ENCODE results near the gene PDE2A. TPM values are rescaled to one million over a fixed set of nuclear protein-coding genes. Genes with fewer than 3 reads are reported as not detected.

PDE2A gene
- total RNA-seq, 1 donor from 2014 or later, result 0.11 TPM

- Histone ChIP-seq H3K4me3 (no peak overlapping the region), H3K27ac (no peak overlapping the region), H3K4me1 (peaks cover 11% of the 10 kb centered on the region), H3K4me2 (no peak overlapping the region), H2AFZ (replicated peaks) (no peak overlapping the region), H3K9me3 (ENCODE audit: low read depth) (no peaks in the 10 kb centered on the region), H3K36me3 (no peaks in the 10 kb centered on the region), H3K9ac (no peak overlapping the region), H3K27me3 (peaks cover 8% of the 10 kb centered on the region), H3F3A (ENCODE audit: low read depth) (peaks cover 9% of the 10 kb centered on the region), H4K20me1 (ENCODE audit: low read depth) (peaks cover 1% of the 10 kb centered on the region), H3K79me2 (ENCODE audit: low read depth) (no peaks in the 10 kb centered on the region)
- no peak for DNase-seq (ENCODE audit: low spot score)
- H3K4me1 Mint-ChIP-seq, result peaks cover 31% of the 10 kb centered on the region
- peaks cover 5% of the 10 kb centered on the region for H3K27me3 Mint-ChIP-seq (ENCODE audit: insufficient read depth, low read depth)
- no peak overlapping the region for H3K4me3 Mint-ChIP-seq
- no peak for TF ChIP-seq EZH2phosphoT487 (IDR thresholded peaks at IDR 0.05)
- TF ChIP-seq EZH2 (IDR thresholded peaks at IDR 0.05), result no peak
- no peak for TF ChIP-seq CTCF (IDR thresholded peaks at IDR 0.05)
- H3K36me3 Mint-ChIP-seq, result no peaks in the 10 kb centered on the region
- H3K27ac Mint-ChIP-seq, result peak overlapping the region; percentile 84
- H3K9me3 Mint-ChIP-seq, result no peaks in the 10 kb centered on the region
Measured at GRCh38 chr11:72648384-72649136, 25.7 kb downstream of the PDE2A start.

GRCh38 chr11:72647882-72648281 is 26.3 kb downstream of the PDE2A start:
- Histone ChIP-seq H3K4me3 (no peak overlapping the region), H3K36me3 (no peaks in the 10 kb centered on the region), H3K79me2 (ENCODE audit: low read depth) (no peaks in the 10 kb centered on the region), H3K4me2 (no peak overlapping the region), H2AFZ (replicated peaks) (no peak overlapping the region), H3K4me1 (peaks cover 5% of the 10 kb centered on the region), H3K27me3 (peaks cover 15% of the 10 kb centered on the region), H3K9me3 (ENCODE audit: low read depth) (no peaks in the 10 kb centered on the region), H4K20me1 (ENCODE audit: low read depth) (peaks cover 5% of the 10 kb centered on the region), H3K9ac (no peak overlapping the region), H3K27ac (no peak overlapping the region), H3F3A (ENCODE audit: low read depth) (peaks cover 5% of the 10 kb centered on the region)
- H3K27me3 Mint-ChIP-seq (ENCODE audit: insufficient read depth, low read depth), result peaks cover 5% of the 10 kb centered on the region
- H3K27ac Mint-ChIP-seq, result peak overlapping the region; percentile 6
- no peaks in the 10 kb centered on the region for H3K36me3 Mint-ChIP-seq
- no peak overlapping the region for H3K4me3 Mint-ChIP-seq
- no peaks in the 10 kb centered on the region for H3K9me3 Mint-ChIP-seq
- H3K4me1 Mint-ChIP-seq, result peaks cover 25% of the 10 kb centered on the region
- TF ChIP-seq CTCF (IDR thresholded peaks at IDR 0.05) (no peak), EZH2phosphoT487 (IDR thresholded peaks at IDR 0.05) (no peak), EZH2 (IDR thresholded peaks at IDR 0.05) (no peak)
- DNase-seq (ENCODE audit: low spot score), result no peak

- peaks cover 29% of the 10 kb centered on the region for H3K27me3 ChIP-seq
- H3K27me3 Mint-ChIP-seq (ENCODE audit: insufficient read depth, low read depth), result peaks cover 5% of the 10 kb centered on the region
- H3K4me3 Mint-ChIP-seq, result no peak overlapping the region
Measured at GRCh38 chr11:72646472-72646871, 27.8 kb downstream of the PDE2A start.

More at GRCh38 chr11:72646472-72646871, 27.8 kb downstream of the PDE2A start:
- Histone ChIP-seq H3K4me1 (peaks cover 4% of the 10 kb centered on the region), H3K9me3 (ENCODE audit: low read depth) (no peaks in the 10 kb centered on the region), H2AFZ (replicated peaks) (no peak overlapping the region), H3K4me2 (no peak overlapping the region), H3F3A (ENCODE audit: low read depth) (peaks cover 3% of the 10 kb centered on the region), H4K20me1 (ENCODE audit: low read depth) (peaks cover 11% of the 10 kb centered on the region), H3K79me2 (ENCODE audit: low read depth) (no peaks in the 10 kb centered on the region), H3K9ac (no peak overlapping the region), H3K27ac (no peak overlapping the region), H3K36me3 (no peaks in the 10 kb centered on the region), H3K4me3 (no peak overlapping the region)
- Mint-ChIP-seq H3K27ac (peak overlapping the region; percentile 27), H3K4me1 (peaks cover 15% of the 10 kb centered on the region), H3K36me3 (no peaks in the 10 kb centered on the region), H3K9me3 (no peaks in the 10 kb centered on the region)
- TF ChIP-seq EZH2 (IDR thresholded peaks at IDR 0.05) (no peak), CTCF (IDR thresholded peaks at IDR 0.05) (no peak), EZH2phosphoT487 (IDR thresholded peaks at IDR 0.05) (no peak)
- DNase-seq (ENCODE audit: low spot score), result no peak

Measured in neural progenitor cell (in vitro differentiated cells).